ENCODE data around the gene GNAZ.

Gene GNAZ

DNA sequence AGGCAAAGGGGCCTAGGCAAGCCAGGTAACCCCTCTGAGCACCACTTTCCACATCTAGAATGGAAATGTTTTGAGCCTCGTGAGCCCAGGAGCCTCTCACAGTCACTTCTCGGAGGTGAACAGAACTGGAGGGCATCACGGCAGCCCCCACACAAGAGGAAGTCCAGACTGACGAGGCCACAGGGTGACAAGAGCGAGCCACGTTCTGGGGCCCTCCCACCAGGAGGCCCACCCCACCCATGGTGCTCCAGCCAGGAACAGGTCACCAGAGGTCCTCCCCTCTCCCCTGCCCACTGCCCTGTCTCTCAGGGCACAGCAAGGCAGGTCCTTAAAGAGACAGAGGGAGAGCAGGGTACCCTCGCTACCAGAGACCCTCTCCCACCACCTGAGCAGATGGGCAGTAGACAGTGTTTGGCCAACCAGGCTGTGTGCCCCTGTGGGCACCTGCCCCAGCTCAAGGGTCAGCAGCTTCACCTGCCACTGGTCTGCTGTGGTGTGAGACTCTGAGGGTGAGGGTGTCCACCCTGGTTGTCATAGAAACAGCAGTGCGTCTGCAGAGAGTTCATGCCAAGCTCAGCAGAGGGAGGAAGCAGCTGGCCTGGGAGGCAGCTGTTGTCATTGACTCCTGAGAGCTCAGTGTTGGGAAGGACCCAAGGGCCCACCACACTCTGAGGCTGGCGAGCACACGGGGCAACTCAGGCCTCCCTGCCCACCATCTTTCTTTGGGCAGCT, 40.0 kb downstream of the GNAZ start:
- peak in 11 of 42 donors; percentile 24 to 62 (median 46) for DNase-seq
- intact Hi-C loops (cut with DNase I): no loop called here

DNA sequence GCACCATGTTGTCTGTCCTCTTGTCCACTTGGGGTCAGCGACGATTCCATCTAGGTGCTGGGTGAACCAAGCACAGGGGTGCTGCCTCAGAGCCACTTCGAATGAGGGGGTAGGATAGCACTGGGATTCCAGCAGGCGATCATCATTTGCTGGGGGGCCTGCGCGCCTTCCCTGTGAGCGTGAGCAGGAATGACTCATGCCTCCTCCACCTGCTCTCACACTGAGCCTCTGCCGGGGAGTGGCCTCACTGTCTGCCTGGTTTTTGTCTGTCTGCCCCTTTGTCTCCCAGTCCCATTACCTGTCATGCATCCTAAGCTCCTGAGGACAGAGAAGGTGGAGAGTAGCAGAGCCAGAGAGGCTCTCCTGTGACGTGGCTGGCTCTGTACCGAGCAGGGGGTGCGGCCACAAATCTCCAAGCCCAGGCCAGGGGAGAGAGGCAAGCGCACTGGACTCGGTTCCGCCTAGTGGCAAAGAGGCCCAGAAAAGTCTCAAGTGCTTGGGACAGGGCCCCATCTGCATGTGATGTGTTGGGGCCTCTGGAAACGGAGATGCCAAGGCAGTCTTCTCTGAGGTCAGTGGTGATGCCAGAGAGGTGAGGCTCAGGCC, 40.7 kb downstream of the GNAZ start:
- intact Hi-C loops (cut with DNase I): no loop called here
- DNase-seq: peak in 36 of 42 donors; percentile 41 to 88 (median 66)

DNA sequence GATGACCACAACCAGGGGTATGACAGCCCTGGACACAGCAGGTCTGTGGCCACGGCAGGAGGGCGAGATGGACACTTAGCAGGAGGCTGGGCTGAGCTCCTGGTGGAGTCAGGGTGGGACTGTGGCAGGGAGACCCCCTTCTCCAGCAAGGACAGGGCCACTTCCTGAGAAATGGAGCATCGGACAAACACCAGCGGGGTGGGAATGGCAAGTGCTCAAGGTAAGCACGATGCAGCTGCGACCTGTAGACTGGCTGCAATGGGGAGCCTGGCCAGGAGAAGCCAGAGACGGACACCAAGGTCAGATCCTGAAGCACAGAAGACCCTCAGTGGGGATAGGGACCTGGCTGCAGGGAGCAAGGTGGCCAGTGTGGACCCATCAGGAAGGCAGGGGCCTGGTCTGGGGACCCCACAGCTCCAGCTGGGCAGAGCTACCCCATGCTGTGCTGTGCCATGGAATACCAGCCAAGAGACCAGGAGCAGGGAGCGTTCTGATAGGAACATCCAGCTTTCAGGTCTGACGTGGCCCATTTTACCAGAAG, 42.2 kb downstream of the GNAZ start:
- intact Hi-C loops (cut with DNase I): no loop called here
- no peak for DNase-seq

- intact Hi-C loops (cut with DNase I): no loop called here
- DNase-seq: peak; percentile 56 to 94 (median 86)
Measured at GRCh38 chr22:23113067-23113846, 42.9 kb downstream of the GNAZ start.

DNA sequence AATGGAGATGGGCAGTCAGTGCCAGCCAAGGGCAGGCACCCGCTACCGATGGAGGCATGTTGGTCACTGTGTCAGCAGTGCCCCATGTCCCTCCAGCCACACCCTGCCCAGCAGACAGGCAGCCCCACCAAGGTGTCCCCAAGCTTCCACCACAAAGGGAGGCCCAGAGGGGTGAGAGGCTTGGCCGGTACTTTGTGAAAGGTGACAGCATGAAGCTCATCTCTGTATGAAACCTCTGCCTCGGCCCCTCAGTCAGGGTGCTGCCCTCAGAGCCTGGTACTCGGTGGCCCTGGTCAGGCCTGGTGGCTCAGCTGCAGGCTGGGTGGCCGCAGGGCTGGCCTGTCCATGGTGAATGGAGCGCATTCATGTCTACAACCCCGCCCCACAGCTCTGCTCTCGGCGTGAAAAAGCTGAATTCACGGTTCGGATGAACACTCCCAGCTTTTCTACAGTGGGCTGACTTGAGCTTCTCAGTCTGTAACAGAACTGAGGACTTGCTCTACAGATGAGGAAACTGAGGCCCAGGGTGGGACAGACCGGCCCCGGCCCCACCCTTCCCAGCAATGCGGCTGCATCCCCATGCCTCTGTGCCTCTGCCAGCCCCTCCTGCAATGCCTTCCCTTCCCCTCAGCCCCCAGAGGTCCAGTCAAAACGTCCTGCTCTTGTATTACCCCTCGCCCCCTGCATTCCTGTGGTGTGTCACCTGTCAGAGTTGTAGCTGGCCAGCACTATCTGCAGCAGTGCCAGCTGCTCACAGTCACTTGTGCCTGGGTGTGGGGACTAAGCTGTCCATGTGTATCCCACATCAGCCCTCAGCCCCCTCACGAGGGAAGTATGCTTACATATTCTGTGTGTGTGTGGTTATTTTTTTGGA, 43.8 kb downstream of the GNAZ start:
- peak; percentile 75 to 95 (median 90) for DNase-seq
- intact Hi-C loops (cut with DNase I): no loop called here

GRCh38 chr22:23114721-23115020, 44.4 kb downstream of the GNAZ start:
- intact Hi-C loops (cut with DNase I): no loop called here
- no peak for DNase-seq

GRCh38 chr22:23115369-23115768, 45.0 kb downstream of the GNAZ start:
- intact Hi-C loops (cut with DNase I): no loop called here
- DNase-seq: no peak

DNA sequence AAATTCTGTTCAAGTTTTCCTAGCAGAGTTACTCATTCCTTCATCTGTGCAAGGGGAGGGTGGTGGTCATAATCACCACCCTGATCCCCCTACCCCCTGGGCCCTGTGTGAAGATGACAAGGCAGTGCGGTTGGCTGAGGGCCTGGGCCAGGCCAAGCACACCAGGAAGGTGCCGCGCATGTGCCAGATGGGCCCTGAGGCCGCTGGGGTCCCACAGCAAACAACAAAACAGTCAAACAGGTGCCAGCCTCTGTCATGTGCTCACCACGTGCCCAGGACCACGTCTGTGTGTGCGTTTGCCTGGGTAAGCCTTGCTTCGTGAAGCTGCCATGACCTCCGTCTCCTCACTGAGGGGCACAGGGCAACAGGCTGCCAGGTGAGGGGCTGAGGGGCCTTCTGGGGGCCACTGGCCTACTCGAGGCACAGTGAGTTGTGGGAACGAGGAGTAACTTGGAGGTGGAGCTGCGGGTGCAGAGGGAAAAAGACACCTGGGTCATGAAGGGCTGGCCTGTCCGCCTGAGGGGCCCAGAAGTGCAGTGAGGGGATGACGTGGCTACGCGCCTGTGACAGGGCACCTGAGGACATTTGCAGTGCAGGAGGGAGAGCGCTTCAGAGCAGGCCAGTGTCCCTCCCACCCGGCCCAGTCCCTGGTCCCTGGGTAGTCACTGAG, 45.6 kb downstream of the GNAZ start:
- intact Hi-C loops (cut with DNase I): no loop called here
- DNase-seq: no peak

DNA sequence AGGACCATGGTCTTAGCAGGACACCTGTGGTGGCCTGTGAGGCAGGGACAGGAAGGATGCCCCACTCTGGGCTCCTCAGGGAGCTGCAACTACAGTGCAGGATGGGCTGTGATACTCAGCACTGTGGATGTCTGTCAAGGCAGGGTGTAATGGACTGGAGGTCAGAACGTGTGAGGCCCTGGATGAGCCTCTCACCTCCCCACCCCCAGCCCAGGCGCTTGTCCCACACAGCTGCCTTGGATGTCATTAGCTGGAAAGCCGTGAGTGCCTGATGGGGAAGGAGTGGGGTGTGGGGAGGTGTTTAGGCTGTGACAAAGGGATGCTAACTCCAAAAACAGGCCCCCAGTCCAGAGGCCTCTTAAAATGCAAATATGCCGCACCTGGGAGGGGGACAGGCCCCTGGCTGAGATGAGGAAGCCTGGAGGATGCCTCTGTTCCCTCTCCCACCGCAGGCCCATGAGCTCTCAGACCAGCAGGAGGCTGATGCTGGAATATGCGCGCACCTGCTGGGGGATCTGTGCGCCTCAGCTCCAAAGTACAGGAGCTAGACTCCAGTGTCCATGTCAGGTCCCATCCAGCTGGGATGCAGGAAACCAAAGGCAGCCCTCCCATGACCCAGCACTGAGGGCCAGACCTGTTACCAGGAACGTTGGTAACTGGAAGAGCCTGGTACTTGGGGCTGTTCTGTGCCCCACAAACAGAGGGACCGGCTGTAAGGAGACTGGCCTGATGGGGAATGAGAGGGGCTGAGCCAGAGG, 46.4 kb downstream of the GNAZ start:
- peak in 10 of 42 donors; percentile 7 to 75 (median 52) for DNase-seq
- intact Hi-C loops (cut with DNase I): no loop called here

GRCh38 chr22:23117275-23117674, 47.0 kb downstream of the GNAZ start:
- intact Hi-C loops (cut with DNase I): no loop called here
- peak in 2 of 42 donors; percentile 1 to 6 for DNase-seq

DNA sequence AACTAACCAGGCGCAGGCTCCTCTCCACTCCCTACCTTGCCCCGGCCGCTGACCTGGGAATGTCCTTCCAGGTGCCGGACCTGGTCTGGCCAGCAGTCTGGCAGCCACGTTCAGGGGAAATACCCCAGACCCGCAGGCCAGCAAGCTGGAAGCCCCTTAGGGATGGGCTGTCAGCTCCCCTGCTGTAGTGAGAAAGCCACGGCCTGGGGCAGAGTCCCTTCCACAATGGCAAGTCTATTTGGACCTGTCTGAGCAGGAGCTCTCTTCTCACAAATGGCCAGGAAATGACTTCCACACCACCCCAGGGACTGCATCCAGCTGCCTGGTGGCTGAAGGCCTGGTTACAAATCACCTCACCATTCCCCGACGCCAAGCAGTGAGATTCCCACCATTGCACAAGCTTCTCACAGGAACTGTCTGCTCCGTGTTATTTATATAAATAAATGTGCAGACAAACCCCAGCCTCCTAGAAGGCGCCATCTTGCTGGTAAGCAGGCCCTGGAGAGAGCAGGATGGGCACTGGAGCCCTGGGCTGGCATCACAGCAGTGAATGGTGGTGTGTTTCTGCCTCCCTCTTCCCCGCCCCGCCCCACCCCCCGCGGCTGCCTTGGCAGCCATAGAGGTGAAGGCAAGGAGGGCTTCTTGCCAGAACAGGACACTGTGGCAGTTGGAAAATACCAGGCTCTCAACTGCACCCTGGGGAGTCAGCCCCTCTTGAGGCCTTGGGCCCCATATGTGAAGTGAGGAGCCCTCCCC, 47.8 kb downstream of the GNAZ start:
- DNase-seq: peak in 2 of 42 donors; percentile 7 to 17
- intact Hi-C loops (cut with DNase I): no loop called here

DNA sequence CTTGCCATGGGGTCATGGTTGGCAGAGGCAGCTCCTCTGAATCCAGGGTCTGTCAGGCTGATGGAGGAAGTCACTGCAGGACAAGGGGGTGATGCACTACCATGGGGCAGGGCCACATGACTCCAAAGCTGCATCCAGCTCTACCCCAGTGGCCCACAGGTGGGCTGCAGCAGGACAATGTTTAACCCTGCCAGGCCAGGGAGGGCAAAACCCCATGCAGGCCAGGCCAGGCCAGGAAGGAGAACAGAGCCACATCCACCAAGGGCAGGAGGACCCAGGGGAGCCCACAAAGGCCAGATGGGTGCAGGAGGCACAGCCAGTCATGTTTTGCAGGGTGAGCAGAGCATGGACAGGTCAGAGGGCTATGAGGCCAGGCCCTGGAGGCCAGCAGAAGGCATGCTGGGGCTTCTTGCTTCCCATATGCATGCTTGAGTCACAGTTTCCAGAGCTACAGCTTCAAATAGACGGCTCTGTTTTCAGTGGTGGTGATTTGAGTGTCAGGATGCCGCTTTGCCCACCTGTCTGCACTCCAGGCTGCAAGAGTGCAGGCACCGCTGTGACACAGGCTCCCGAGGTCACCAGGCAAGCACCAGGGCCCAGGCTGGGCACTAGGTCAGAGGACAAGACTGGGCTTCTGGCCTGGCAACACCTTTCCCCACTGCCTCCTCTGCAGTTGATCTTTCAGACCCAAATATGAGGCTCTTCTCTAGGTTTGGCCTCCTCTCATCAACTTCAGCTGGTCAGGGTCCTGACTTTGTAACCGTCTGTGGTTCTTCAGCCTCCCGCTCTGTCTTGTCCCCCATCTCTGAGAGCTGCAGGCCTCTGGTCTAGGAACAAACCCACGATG, 48.6 kb downstream of the GNAZ start:
- DNase-seq: peak in 2 of 42 donors; percentile 2 to 10
- intact Hi-C loops (cut with DNase I): no loop called here

DNA sequence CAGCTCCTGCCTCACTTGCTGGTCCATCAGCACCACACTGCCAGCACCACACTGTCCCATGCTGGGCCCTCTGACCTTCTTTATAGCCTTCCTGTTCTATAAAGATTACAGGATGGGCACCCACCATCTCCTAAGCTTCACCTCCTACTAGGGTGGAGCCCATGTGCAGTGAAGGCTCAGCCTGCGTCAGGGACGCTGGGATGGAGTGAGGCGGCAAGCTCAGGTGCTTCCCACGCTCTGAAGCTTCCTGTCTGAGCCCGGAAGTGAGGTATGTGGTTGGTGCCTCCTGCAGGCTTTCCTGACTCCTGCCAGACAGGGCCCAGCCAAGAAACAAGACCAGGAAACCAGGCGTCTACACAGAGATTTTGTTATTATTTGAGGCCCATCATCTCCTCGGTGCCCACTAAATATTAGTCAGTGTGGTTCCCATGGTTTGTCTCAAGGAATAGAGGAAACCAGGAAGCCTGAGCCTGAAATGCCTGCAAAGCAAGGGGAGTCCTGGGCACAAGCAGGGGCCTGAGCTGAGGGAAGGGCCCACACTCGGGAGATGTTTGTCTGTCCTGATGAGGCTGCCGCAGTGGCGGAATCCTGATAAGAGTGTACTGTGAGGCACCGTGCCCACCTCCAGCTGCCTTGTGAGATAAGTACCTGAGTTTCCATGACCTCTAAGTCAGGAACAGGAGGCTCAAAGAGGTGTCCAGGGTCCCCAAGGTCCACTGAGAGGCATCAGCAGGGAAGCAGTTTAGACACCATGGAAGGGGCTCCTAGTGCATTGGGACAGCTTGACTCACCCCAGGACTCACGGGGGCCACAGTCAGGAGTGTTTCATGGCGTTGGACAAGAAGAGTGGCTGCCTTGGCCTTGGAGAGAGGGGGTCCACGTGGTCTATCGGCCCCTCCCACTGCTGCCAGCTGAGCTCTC, 49.4 kb downstream of the GNAZ start:
- intact Hi-C loops (cut with DNase I): no loop called here
- peak in 8 of 42 donors; percentile 41 to 73 (median 55) for DNase-seq

GRCh38 chr22:23120415-23120899, 50.1 kb downstream of the GNAZ start:
- DNase-seq: no peak
- intact Hi-C loops (cut with DNase I): no loop called here

- DNase-seq: peak in 1 of 42 donors; percentile 6
Measured at GRCh38 chr22:23121000-23121421, 50.7 kb downstream of the GNAZ start.

More at GRCh38 chr22:23121000-23121421, 50.7 kb downstream of the GNAZ start:
- intact Hi-C loops (cut with DNase I): no loop called here
